Limb (tissue), 2 donors: ENCODE results near the gene SPAG4.

Experiments used
- DNase-seq, 2 donors: peaks; one replicate each; pipeline ENCODE4 v3.0.0-alpha.2; 2016; ENCODE audit errors: extremely low spot score in 2 of 2

Gene SPAG4

DNA sequence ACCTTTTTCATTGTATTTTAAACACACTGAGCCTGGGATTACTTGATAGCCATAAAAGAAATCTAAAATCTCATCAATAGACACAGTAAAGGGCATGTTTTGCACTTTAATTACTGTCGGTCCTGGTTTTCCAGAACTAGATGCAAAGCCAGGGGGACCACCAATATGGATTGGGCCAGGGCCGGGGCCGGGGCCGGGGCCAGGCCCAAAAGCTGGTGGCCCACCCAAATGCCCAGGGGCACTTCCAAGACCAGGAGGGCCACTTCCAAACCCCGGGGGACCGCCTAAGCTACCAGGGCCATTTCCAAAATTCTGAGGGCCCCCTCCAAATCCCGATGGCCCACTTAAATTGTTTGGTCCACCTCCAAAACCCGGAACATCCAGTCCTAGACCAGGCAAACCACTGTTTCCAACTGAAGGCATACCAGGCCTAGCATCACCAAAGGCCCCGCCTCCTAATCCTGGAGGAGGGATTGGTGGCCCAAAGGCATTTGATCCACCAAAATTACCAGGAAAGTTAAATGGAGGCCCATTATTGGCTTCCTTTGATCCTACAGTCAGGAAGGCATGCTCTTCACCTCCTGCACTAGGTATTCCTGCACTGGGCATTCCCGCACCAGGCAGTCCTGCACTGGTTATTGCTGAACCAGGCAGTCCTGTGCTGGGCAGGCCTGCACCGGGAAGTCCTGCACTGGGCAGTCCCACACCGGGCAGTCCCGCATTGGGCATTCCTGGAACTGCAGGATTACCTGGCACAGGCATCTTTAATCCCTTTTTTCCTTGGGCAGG, 37.2 kb downstream of the SPAG4 start:
- DNase-seq = no peak

DNA sequence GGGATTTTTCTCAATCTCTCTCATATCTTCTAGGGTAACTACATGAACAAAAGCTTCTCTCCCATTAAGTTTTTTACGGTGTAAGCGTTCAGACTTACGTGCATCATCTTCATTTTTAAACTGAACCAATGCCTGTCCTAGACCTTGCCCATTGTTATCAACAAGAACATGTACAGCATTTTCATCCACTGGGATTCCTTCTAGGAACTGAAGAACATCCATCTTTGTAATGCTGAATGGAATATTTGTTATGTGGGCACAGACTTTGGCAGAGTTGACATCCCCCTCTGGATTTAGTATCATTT, 37.8 kb downstream of the SPAG4 start:
- DNase-seq = no peak

DNA sequence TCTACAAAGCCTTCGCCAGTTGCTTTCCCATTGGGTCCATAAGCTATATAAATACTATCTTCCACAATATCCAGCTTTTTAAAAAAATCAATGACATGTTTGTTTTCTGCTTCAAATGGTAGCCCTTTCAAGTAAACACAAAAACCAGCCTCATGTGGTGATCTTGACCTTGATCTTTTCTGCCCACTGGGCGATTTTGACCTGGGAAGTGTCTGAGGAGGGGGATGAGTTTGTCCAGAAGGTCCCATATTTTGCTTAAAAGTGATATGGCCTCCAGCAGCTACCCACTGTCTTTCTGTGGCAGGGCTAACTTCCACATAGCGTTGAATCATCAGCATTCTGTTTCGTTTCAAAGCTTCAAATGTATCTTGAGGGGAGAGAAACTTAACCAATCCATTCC, 38.3 kb downstream of the SPAG4 start:
- no peak for DNase-seq

DNA sequence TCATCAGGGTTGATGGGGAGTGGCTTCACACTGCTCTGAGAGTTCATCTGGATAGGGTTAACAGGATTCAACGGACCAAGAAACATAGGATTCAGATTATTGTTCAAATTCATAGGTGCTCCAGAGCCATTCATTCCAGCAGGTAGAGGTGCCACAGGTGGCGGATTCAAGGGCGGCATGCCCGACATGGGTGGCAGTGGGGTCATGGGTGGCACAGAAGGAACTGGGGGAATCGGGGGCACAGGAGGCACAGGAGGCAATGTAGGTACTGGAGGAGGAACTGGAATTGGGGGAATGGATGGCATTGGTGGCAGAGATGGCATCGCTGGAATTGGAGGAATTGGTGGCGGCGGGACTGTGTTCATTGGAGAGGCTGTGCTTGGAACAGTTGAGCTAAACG, 38.8 kb downstream of the SPAG4 start:
- no peak for DNase-seq

DNA sequence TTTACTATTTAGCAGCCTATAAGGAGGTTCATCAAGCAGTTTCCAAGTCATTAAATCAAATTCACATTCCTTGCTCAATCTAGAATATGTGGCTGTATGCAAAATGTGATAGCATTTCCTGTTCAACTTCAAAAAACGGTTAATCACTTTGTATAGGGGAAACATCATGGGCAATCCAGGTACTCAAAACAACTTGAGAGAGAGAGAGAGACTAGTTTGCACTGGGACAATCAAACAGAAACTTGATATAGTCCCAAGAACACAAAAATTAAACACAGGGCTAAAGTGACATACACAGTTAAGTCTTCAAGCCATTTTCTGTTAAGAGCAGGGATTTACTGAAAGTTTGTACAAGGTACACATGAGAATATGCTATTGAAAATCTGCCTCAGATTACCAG, 41.6 kb downstream of the SPAG4 start:
- no peak for DNase-seq

DNA sequence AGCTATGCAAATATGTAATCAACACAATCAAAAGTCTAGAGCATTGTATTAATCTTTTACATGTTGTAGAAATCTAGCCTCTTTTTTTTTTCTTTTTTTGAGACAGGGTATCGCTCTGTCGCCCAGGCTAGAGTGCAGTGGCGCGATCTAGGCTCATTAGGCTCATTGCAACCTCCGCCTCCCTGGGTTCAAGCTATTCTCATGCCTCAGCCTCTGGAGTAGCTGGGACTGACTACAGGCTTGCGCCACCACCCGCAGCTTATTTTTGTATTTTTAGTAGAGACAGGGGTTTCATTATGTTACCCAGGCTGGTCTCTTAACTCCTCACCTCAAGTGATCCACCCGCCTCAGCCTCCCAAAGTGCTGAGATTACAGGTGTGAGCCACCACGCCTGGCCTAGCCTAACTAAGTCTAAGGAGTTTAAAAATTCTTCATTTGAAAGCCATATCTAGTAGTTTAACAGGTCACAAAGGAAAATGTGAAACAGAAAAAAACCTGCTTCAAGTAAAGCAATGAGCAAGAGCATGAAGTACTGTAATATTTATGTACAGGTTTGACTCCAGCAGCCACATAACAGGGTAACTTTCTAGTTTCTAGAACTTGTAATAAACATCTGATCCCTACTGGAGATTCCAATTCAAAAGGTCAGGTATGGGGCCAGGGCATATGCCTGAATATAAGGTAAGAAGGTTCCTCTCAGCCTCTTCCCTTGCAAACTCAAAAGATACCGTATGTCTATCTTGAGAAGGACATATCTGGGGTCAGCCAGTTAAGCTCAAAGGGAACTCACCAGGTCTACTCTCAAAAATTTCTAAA, 44.7 kb downstream of the SPAG4 start:
- DNase-seq = no peak

DNA sequence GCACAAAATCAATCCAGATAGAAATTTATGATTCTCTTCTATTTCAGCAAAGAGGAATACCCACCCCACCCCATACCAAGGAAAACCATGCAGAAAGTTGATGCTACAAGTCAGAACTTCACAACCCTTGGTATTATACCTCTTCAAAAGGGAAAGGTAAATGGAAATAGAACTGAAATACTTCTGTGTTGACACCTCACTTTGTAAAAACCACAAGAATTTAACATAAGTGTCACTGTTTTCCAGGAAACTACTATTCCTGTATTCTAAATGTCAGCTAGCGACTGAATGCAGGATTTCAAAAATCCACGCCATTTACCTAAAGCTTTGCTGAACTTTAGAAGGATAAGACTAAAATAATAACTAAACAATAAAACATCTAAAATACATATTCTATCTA, 45.4 kb downstream of the SPAG4 start:
- no peak for DNase-seq

DNA sequence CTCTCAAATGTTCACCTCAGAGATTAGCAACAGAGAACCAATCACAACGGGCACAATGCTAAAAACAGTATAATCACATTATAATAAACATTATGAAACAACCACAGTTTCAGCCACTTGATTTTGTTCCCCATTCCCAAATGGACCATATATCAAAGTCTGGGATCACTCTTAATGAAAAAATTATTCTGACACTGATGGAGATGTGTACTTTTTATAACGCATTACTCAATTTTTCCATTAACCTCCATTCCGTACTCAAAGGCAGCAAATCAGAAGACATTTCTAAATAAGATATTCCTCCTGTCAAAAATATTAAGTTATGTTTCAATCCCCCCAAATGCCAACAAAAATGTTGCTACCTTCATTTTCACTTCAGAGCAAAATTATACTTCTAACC, 46.3 kb downstream of the SPAG4 start:
- DNase-seq = no peak

DNA sequence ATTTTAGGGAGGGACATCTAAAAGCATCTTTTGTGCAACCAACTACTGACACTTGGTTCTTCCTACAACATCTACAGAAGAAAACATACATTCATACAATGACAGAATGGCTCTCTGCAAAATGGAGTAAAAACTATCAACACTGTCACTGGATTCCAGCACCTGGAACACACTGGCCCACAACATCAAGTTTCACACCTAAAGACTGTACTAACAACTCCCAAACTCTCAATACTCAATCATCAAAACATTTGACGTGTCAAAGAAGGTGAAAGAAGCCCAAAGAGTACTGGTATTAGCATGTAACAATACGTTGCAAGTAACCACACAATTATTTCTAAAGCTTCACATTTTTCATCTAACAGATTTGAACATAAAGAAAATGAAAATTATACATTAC, 46.9 kb downstream of the SPAG4 start:
- no peak for DNase-seq

DNA sequence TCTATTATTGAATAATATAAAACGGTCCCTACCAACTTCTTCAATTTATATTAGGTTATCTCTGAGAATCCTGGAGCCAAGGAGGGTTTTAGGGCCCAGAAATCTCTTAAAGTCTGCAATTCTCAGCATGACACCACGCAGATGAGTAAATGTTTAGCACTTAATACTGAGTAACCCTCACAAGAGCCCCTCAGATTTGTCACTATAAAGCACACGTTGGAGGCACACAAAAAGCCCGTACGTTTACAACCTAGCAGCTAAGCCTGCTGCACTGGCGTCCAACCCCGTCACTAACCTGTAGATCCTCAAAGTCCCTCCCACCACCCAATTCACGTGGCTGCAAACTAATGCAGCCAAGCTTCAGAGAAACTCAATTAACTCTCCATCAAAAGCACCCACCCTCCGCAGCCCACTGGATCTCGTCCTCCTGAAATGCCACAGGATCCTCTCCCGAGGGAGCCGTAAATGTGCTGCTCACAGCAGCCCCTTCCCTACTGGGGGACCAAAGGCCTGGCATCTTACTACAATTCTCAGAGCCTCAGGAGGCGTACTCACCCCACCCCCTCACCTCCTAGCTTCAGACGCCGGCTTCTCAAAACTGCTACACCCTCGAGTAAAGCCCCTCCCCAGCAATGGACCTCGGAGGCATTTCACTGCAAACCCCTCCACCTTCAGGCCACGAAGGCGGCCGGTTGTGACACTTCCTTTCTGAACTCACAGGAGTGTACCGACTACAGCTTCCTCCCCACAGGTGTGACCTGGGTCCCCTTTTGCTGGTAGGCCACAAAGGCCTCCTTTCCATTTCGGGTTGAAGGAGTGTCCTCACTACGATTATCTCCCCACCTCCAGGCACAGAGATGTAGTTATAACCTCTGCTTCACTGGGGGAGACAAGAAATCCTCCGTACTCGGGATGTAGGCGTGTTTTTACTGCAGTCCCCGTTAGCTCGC, 48.2 kb downstream of the SPAG4 start:
- DNase-seq = peak; percentile 14 to 73

DNA sequence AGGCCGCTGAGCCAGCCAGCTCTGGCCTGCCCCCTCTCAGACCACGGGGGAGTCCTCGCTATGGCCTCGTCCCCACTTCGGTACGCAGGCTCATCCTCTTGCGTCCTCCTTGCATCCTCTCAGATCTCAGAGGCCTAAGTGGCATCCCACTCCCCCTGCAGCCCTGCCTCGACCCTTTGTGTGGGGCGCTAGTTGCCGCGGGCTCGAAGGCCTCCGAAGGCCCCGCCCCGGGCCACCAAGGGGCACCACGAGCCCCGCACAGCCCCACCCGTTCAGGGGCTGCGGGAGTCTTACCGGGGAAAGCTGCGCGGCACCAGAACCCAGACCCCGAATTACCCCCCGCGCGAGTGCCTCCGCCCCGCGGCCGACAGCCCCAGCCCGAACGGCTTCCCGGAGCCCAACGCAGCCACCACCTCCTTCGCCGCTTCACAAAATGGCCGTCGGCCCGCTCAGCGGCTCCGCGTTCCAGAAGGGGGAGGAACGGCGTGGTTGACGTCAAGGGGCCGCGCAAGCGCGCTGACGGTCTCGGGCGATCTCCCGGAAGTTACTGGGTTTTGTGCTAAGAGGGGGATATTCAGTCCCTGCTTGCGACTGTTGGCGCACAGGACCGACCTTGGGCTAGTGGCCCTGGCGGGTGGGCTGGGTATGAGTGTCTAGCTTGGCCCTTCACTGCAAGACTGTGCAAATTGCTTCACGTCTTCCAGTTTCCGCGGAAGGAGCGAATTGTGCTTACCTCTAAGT, 49.0 kb downstream of the SPAG4 start, which contains the start of the genes CPNE1 and RBM12:
Gene CPNE1 (minus strand): TSS at position 435 of the 741 bp plus-strand sequence. CDS start 31,977 bp downstream, outside the sequence.
Gene RBM12 (minus strand): TSS at position 435 of the 741 bp plus-strand sequence. CDS start 9,578 bp downstream, outside the sequence.
- peak; percentile 96 for DNase-seq

DNA sequence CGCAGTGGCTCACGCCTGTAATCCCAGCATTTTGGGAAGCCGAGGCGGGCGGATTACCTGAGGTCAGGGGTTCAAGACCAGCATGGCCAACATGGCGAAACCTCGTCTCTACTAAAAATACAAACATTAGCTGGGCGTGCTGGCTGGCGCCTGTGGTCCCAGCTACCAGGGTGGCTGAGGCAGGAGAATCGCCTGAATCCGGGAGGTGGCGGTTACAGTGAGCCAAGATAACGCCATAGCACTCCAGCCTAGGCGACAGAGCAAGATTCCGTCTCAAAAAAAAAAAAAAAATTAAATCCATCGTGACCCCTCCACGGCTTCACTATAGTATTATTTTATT, 50.3 kb downstream of the SPAG4 start:
- no peak for DNase-seq

DNA sequence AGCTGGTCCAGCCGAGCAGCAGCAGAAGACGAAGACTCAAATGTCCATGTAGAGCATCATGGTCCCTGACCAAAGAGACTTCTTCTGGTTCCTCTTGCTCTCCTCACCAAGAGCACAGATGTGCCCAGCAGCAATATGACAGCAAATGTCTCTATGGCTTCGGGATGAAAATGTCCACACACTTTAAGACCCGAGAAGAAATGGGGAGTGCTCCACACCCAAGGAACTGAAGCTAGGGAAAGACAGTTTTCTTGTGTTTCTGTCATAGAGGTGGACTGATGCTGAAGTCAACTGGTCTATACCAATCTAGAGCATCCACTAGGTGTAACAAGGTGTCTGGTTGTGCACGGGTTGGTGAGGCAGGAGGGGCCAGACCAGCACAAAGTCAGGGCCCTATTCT, 53.6 kb downstream of the SPAG4 start:
- DNase-seq = no peak

DNA sequence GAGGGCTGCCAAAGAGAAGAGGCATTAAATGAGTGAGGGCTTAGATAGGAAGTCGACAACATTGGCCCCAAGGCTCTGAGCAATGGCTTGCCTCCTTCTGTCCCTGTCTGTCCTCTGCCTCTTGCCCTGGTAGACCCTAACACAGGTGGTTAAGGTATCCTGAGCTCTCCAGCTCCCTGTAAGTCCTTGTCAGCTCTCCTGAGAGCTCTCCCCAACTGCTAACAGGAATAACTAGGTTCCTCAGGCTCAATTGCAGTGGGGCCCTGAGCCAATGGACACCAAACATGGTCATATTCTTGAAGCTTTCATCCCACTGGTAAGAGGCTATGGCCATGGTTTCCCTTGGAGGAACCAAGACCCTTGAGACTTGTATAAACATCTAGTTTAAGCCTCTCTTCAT, 54.1 kb downstream of the SPAG4 start:
- no peak for DNase-seq
